ENCODE measurements around the gene RNF217. TPM values are rescaled to one million over a fixed set of nuclear protein-coding genes. Genes with fewer than 3 reads are reported as not detected.

Gene RNF217
- total and polyA plus RNA-seq, 2 of the 13 experiments (the other 11 are each of a cell fraction or from before 2014, with no cell fraction given): 2.2 to 2.4 TPM

DNA sequence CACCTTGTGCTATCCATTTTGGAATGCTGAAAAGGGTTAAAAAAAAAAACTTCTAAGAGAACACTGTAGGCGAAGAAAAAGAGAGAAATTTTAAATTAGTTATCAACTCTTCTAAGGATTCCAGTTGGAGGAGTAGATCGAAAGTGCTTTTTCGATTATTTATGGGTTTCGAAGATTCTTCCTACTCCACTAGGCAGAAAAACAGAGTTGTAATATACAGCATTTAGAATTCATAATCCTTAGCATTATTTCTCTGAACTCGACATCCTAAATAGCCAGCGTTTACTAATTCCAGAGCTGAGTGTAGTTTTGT, 817 bp upstream of the RNF217 start:
- Histone ChIP-seq H2AFZ (ENCODE audit: low read length) (no peak overlapping the region), H3K27ac (ENCODE audit: extremely low read length, insufficient read depth, low read length) (no peak overlapping the region), H3K4me1 (ENCODE audit: insufficient read depth, low read length) (peaks cover 16% of the 10 kb centered on the region), H3K4me3 (replicated peaks in 1 of 3; ENCODE audit: insufficient read depth in 1 of 3, low read depth in 2 of 3, low read length in 3 of 3) (peak overlapping the region; percentile 42 to 70 (median 63); a peak in 5 of 6 replicates), H3K9ac (ENCODE audit: insufficient read depth, low read depth, low read length) (peak overlapping the region; percentile 26; the same call in 1 of the 2 replicates), H3K79me2 (ENCODE audit: insufficient read depth, low read length) (no peaks in the 10 kb centered on the region), H3K27me3 (ENCODE audit: control insufficient read depth in 1 of 2, insufficient read depth in 2 of 2, low read length in 2 of 2) (peaks cover 0 to 12% of the 10 kb centered on the region in 2 experiments; a peak in 2 of 5 replicates), H3K9me3 (ENCODE audit: low read length) (no peaks in the 10 kb centered on the region), H4K20me1 (ENCODE audit: insufficient read depth, low read length) (no peaks in the 10 kb centered on the region; the same call in 1 of the 2 replicates), H3K36me3 (replicated peaks in 1 of 2; ENCODE audit: control insufficient read depth in 1 of 2, insufficient read depth in 2 of 2, low read length in 2 of 2) (no peaks in the 10 kb centered on the region), H3K4me2 (ENCODE audit: low read depth, low read length) (peak overlapping the region; percentile 60)
- WGBS (ENCODE audit: low lambda C conversion rate): 6% methylated on average over 6 of the region's 6 CpGs
- BruUV-seq (replicated peaks): TSS peak; percentile 57
- TF ChIP-seq CBX2 (IDR thresholded peaks at IDR 0.05; ENCODE audit: low read depth, low read length) (peak; percentile 35; the same call in 1 of the 2 replicates), CBX2 (CRISPR knock-in tag; IDR thresholded peaks at IDR 0.05; ENCODE audit: low read depth) (no peak)
- TF ChIP-seq, protein P1, sequence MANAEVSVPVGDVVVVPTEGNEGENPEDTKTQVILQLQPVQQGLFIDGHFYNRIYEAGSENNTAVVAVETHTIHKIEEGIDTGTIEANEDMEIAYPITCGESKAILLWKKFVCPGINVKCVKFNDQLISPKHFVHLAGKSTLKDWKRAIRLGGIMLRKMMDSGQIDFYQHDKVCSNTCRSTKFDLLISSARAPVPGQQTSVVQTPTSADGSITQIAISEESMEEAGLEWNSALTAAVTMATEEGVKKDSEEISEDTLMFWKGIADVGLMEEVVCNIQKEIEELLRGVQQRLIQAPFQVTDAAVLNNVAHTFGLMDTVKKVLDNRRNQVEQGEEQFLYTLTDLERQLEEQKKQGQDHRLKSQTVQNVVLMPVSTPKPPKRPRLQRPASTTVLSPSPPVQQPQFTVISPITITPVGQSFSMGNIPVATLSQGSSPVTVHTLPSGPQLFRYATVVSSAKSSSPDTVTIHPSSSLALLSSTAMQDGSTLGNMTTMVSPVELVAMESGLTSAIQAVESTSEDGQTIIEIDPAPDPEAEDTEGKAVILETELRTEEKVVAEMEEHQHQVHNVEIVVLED (CRISPR knock-in tag; IDR thresholded peaks at IDR 0.05; ENCODE audit: borderline replicate concordance): no peak
- intact Hi-C loops (cut with micrococcal nuclease; ENCODE audit: unreplicated experiment): loop anchor here (5.0 to 10.0 kb wide), 3 partner anchors 123 to 191 kb away; partner anchors contain the start of gene TPD52L1
- POLR2A ChIA-PET: no interaction called here
- in situ Hi-C loops (cut with HindIII; ENCODE audit: extremely low pct_ligation_motif_present, low pct_unique_long_range_greater_than_20kb): no loop called here
- ATAC-seq: no peak
- CTCF ChIA-PET (ENCODE audit: low intra/inter-chr PET ratio, low total read pairs): no interaction called here
- FAIRE-seq: peak; percentile 28
- DNase-seq (ENCODE audit: low spot score): no peak

DNA sequence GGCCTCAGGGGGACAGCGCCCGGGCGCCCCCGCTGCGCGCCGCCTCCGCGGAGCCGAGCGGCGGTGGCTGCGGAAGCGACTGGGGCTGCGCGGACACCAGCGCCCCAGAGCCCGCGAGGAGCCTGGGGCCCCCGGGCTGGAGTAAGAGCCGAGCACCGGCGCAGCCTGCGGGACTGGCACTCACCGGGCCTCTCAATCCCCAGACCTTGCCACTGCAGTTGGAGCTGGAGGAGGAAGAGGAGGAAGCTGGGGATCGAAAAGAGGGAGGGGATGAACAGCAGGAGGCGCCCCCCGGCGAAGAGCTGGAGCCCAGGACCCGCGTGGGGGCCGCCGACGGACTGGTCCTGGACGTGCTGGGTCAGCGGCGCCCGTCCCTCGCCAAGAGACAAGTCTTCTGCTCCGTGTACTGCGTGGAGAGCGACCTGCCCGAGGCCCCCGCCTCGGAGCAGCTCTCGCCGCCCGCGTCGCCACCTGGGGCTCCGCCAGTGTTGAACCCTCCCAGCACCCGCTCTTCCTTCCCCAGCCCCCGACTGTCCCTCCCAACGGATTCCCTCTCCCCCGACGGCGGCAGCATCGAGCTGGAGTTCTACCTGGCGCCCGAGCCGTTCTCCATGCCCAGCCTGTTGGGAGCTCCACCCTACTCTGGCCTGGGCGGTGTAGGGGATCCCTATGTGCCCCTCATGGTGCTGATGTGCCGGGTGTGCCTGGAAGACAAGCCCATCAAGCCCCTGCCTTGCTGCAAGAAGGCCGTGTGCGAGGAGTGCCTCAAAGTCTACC, 590 bp downstream of the RNF217 start:
- intact Hi-C loops (cut with micrococcal nuclease; ENCODE audit: unreplicated experiment) (loop anchor here (5.0 to 10.0 kb wide), 3 partner anchors 122 to 189 kb away; partner anchors contain the start of gene TPD52L1), in situ Hi-C loops (cut with HindIII; ENCODE audit: extremely low pct_ligation_motif_present, low pct_unique_long_range_greater_than_20kb) (no loop called here)
- no peak overlapping the region for H3K27ac ChIP-seq (ENCODE audit: extremely low read length, insufficient read depth, low read length)
- POLR2A ChIA-PET: no interaction called here
- FAIRE-seq (no peak), ATAC-seq (peak; percentile 69), DNase-seq (ENCODE audit: low spot score) (no peak)
- no peaks in the 10 kb centered on the region; the same call in 1 of the 2 replicates for H4K20me1 ChIP-seq (ENCODE audit: insufficient read depth, low read length)
- H3K79me2 ChIP-seq (ENCODE audit: insufficient read depth, low read length): no peaks in the 10 kb centered on the region
- peaks cover 16% of the 10 kb centered on the region for H3K4me1 ChIP-seq (ENCODE audit: insufficient read depth, low read length)
- CTCF ChIA-PET (ENCODE audit: low intra/inter-chr PET ratio, low total read pairs): no interaction called here
- H3K4me2 ChIP-seq (ENCODE audit: low read depth, low read length): peak overlapping the region; percentile 60
- peak overlapping the region; percentile 48 for H3K9ac ChIP-seq (ENCODE audit: insufficient read depth, low read depth, low read length)
- no peaks in the 10 kb centered on the region for H3K36me3 ChIP-seq (replicated peaks in 1 of 2; ENCODE audit: control insufficient read depth in 1 of 2, insufficient read depth in 2 of 2, low read length in 2 of 2)
- H3K27me3 ChIP-seq (ENCODE audit: control insufficient read depth in 1 of 2, insufficient read depth in 2 of 2, low read length in 2 of 2): peaks cover 0 to 12% of the 10 kb centered on the region in 2 experiments; a peak in 2 of 5 replicates
- WGBS (ENCODE audit: low lambda C conversion rate): 27% methylated on average over 40 of the region's 65 CpGs
- H3K9me3 ChIP-seq (ENCODE audit: low read length): no peaks in the 10 kb centered on the region
- BruUV-seq (replicated peaks): no TSS peak
- peak overlapping the region; percentile 42 to 70 (median 63); a peak in 5 of 6 replicates for H3K4me3 ChIP-seq (replicated peaks in 1 of 3; ENCODE audit: insufficient read depth in 1 of 3, low read depth in 2 of 3, low read length in 3 of 3)
- no peak overlapping the region for H2AFZ ChIP-seq (ENCODE audit: low read length)
- TF ChIP-seq ZNF367 (CRISPR knock-in tag; IDR thresholded peaks at IDR 0.05; ENCODE audit: borderline replicate concordance): no peak
- TF ChIP-seq, protein P2, sequence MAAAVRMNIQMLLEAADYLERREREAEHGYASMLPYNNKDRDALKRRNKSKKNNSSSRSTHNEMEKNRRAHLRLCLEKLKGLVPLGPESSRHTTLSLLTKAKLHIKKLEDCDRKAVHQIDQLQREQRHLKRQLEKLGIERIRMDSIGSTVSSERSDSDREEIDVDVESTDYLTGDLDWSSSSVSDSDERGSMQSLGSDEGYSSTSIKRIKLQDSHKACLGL (CRISPR knock-in tag; IDR thresholded peaks at IDR 0.05): no peak
- TF ChIP-seq, protein P3, sequence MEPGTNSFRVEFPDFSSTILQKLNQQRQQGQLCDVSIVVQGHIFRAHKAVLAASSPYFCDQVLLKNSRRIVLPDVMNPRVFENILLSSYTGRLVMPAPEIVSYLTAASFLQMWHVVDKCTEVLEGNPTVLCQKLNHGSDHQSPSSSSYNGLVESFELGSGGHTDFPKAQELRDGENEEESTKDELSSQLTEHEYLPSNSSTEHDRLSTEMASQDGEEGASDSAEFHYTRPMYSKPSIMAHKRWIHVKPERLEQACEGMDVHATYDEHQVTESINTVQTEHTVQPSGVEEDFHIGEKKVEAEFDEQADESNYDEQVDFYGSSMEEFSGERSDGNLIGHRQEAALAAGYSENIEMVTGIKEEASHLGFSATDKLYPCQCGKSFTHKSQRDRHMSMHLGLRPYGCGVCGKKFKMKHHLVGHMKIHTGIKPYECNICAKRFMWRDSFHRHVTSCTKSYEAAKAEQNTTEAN (CRISPR knock-in tag; conservative IDR thresholded peaks at IDR 0.05): no peak
- no peak for TF ChIP-seq FOXA3 (CRISPR knock-in tag; IDR thresholded peaks at IDR 0.05)
- no peak for TF ChIP-seq PHB2 (IDR thresholded peaks at IDR 0.05; ENCODE audit: partially characterized antibody)
- TF ChIP-seq HCFC1 (IDR thresholded peaks at IDR 0.05; ENCODE audit: low read depth, low read length): no peak
- no peak for TF ChIP-seq ZMAT3 (CRISPR knock-in tag; conservative IDR thresholded peaks at IDR 0.05)
- TF ChIP-seq ZSCAN30 (CRISPR knock-in tag; IDR thresholded peaks at IDR 0.05): no peak
- TF ChIP-seq ETV6 (CRISPR knock-in tag; conservative IDR thresholded peaks at IDR 0.05): no peak
- TF ChIP-seq, protein P4, sequence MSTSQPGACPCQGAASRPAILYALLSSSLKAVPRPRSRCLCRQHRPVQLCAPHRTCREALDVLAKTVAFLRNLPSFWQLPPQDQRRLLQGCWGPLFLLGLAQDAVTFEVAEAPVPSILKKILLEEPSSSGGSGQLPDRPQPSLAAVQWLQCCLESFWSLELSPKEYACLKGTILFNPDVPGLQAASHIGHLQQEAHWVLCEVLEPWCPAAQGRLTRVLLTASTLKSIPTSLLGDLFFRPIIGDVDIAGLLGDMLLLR (CRISPR knock-in tag; IDR thresholded peaks at IDR 0.05): 0 out of 2 replicates have a peak, but pooled peaks have one; percentile 22
- no peak for TF ChIP-seq NPAS2 (CRISPR knock-in tag; IDR thresholded peaks at IDR 0.05; ENCODE audit: borderline replicate concordance)

All from HepG2 (cell line).